Measurements from ENCODE around the gene CFAP54.

DNA sequence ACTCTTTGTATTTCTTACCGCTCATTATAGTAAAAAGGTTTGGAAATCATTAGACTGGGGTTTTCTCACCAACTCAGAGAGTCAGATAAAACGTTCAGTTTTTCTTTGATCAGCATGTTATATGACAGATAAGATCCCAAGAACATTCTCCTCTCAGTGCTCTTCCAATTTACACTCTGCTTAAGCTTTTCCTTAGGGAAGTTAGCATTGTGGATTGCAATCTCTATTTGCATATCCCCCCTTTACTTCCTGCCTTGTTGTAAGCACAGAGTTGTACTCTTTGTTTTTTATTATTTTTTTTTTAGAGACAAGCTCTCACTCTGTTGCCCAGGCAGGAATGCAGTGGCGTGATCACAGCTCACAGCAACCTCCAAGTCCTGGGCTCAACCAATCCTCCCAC lies 11.4 kb upstream of the CFAP54 start:
- TF ChIP-seq GATA2 (IDR thresholded peaks at IDR 0.05; ENCODE audit: low read depth, low read length) = no peak
- TF ChIP-seq GATA3 (IDR thresholded peaks at IDR 0.05; ENCODE audit: low read depth, low read length) = no peak

Data from SH-SY5Y (cell line).